HT1080 (cell line): ENCODE data around the gene C11orf21. TPM values are rescaled to one million over a fixed set of nuclear protein-coding genes. Genes with fewer than 3 reads are reported as not detected.
"Not testable (repeated sequence)": the region's sequence is repeated elsewhere in the genome, so short reads cannot be mapped to it uniquely, and the experiment has no call there.

Experiments
- DNase-seq: peaks from one replicate; pipeline ENCODE4 v3.0.0-alpha.2; 2015; ENCODE audit warnings: low read depth
- total RNA-seq: library from RNA; depleted of rRNA; stranded (reverse); fragments of >200 nt; shearing (Covaris generic); gene quantifications from 2 replicates; pipeline ENCODE4 v1.2.3, GENCODE V29; 2014

C11orf21 gene
- total RNA-seq, 1 experiment from 2014 or later = 0.34 TPM

GRCh38 chr11:2297623-2298030 lies 4.1 kb downstream of the C11orf21 start:
- DNase-seq = no peak

GRCh38 chr11:2296913-2297622 lies 4.7 kb downstream of the C11orf21 start:
- DNase-seq = no peak

GRCh38 chr11:2295971-2296912 lies 5.5 kb downstream of the C11orf21 start:
- DNase-seq = no peak

GRCh38 chr11:2294926-2295290 lies 6.8 kb downstream of the C11orf21 start:
- no peak for DNase-seq

- DNase-seq = no peak
Observed at GRCh38 chr11:2293984-2294925, 7.5 kb downstream of the C11orf21 start.

- no peak for DNase-seq
Observed at GRCh38 chr11:2293531-2293971, 8.2 kb downstream of the C11orf21 start.

- no peak for DNase-seq
Observed at GRCh38 chr11:2290351-2290841, 11.3 kb downstream of the C11orf21 start.

- no peak for DNase-seq
Observed at GRCh38 chr11:2289859-2290258, 11.9 kb downstream of the C11orf21 start.

- no peak for DNase-seq
Observed at GRCh38 chr11:2289350-2289749, 12.4 kb downstream of the C11orf21 start.

- no peak for DNase-seq
Observed at GRCh38 chr11:2287091-2287490, 14.6 kb downstream of the C11orf21 start.

- DNase-seq = not testable (repeated sequence)
Observed at GRCh38 chr11:2286350-2286749, 15.4 kb downstream of the C11orf21 start.

GRCh38 chr11:2280208-2280607 lies 21.5 kb downstream of the C11orf21 start:
- no peak for DNase-seq

- DNase-seq = no peak
Observed at GRCh38 chr11:2277933-2278523, 23.7 kb downstream of the C11orf21 start.

- DNase-seq = no peak
Observed at GRCh38 chr11:2277008-2277346, 24.7 kb downstream of the C11orf21 start.

- DNase-seq = no peak
Observed at GRCh38 chr11:2276280-2277007, 25.3 kb downstream of the C11orf21 start.

GRCh38 chr11:2275334-2276279 lies 26.1 kb downstream of the C11orf21 start:
- no peak for DNase-seq

GRCh38 chr11:2273771-2274170 lies 27.9 kb downstream of the C11orf21 start:
- no peak for DNase-seq

- no peak for DNase-seq
Observed at GRCh38 chr11:2273311-2273710, 28.4 kb downstream of the C11orf21 start.

- DNase-seq = no peak
Observed at GRCh38 chr11:2272946-2273280, 28.8 kb downstream of the C11orf21 start.
